GM13976 (cell line): ENCODE data around the gene UQCC2.

Experiments used
- DNase-seq: peaks from one replicate; pipeline ENCODE4 v3.0.0; 2012; ENCODE audit warnings: low spot score
- CTCF ChIP-seq: IDR thresholded peaks from 2 replicates; pipeline ENCODE4 v1.5.1; 2012; ENCODE audit warnings: borderline replicate concordance, mild to moderate bottlenecking; ENCODE audit not compliant: insufficient read depth; ENCODE audit errors: extremely low read depth, missing control alignments, control extremely low read depth
- in situ Hi-C: fragments of 300-500 bp; cut with MboI; formaldehyde crosslinking; loops from one replicate; pipeline ENCODE4 v1.12.0; 2022; ENCODE audit warnings: low sequenced_read_pairs, mixed read lengths, inconsistent platforms; ENCODE audit not compliant: unreplicated experiment

UQCC2 gene

GRCh38 chr6:33727932-33728331, 16.4 kb upstream of the UQCC2 start:
- DNase-seq = no peak
- TF ChIP-seq CTCF = no peak

GRCh38 chr6:33727126-33727525, 15.6 kb upstream of the UQCC2 start:
- in situ Hi-C loops = no loop called here
- no peak for DNase-seq
- no peak for TF ChIP-seq CTCF

More at GRCh38 chr6:33727932-33728331, 16.4 kb upstream of the UQCC2 start:
- in situ Hi-C loops = no loop called here

GRCh38 chr6:33726696-33727095, 15.2 kb upstream of the UQCC2 start:
- TF ChIP-seq CTCF = no peak
- in situ Hi-C loops = no loop called here
- DNase-seq = no peak

GRCh38 chr6:33725891-33726673, 14.6 kb upstream of the UQCC2 start:
- no peak for TF ChIP-seq CTCF
- in situ Hi-C loops = no loop called here
- no peak for DNase-seq

- in situ Hi-C loops = no loop called here
- TF ChIP-seq CTCF = no peak
- DNase-seq = no peak
Measured at GRCh38 chr6:33725222-33725621, 13.7 kb upstream of the UQCC2 start.

- in situ Hi-C loops = no loop called here
- DNase-seq = no peak
- no peak for TF ChIP-seq CTCF
Measured at GRCh38 chr6:33724102-33725023, 12.9 kb upstream of the UQCC2 start.
